Transverse colon (tissue), 4 donors: ENCODE data around the gene PNKD. TPM values are rescaled to one million over a fixed set of nuclear protein-coding genes. Genes with fewer than 3 reads are reported as not detected.
"Not testable (repeated sequence)": the region's sequence is repeated elsewhere in the genome, so short reads cannot be mapped to it uniquely, and the experiment has no call there.

Source experiments
- DNase-seq: peaks from one replicate; pipeline ENCODE4 v3.0.0-alpha.2; 2019
- H3K27ac ChIP-seq, 4 donors: fragments of 200-600 bp; sonication (generic); 2 replicates each; pipeline ENCODE4 v1.5.1; 2016 to 2018; ENCODE audit warnings: inconsistent platforms in 4 of 4
- H3K27me3 ChIP-seq: fragments of 200-600 bp; sonication (generic); 2 replicates; pipeline ENCODE4 v1.5.1; 2017; ENCODE audit warnings: inconsistent platforms
- H3K36me3 ChIP-seq, 4 donors: fragments of 200-600 bp; sonication (generic); 2 replicates each; pipeline ENCODE4 v1.5.1; 2017 to 2019; ENCODE audit warnings: inconsistent platforms in 4 of 4
- H3K4me1 ChIP-seq, 4 donors: fragments of 200-600 bp; sonication (generic); 2 replicates each; pipeline ENCODE4 v1.5.1; 2017 to 2020; ENCODE audit warnings: inconsistent platforms in 4 of 4
- H3K4me3 ChIP-seq, 4 donors: fragments of 200-600 bp; sonication (generic); 1 replicate in 1 of 4; 2 replicates in 3 of 4; pipeline versions ENCODE4 v1.5.1 to v1.6.1; 2017 to 2019; ENCODE audit warnings: inconsistent platforms in 4 of 4
- H3K9me3 ChIP-seq, 2 donors: fragments of 200-600 bp; sonication (generic); 2 replicates each; pipeline ENCODE4 v1.5.1; 2017 to 2019; ENCODE audit warnings: inconsistent platforms in 2 of 2
- CTCF ChIP-seq, 5 experiments: fragments of 200-600 bp in 3 of 5; fragments of 450-650 bp in 2 of 5; sonication (generic) in 3 of 5; IDR thresholded peaks; 1 replicate in 2 of 5; 2 replicates in 3 of 5; pipeline ENCODE4 v1.5.1; 2016 to 2017; ENCODE audit warnings: antibody characterized with exemption in 5 of 5, inconsistent platforms in 3 of 5, mild to moderate bottlenecking in 2 of 5, moderate library complexity in 1 of 5
- EP300 ChIP-seq: sonication (generic); formaldehyde crosslinking; IDR thresholded peaks from one replicate; pipeline ENCODE4 v1.6.1; 2017; ENCODE audit warnings: antibody characterized with exemption, low read depth
- POLR2A ChIP-seq: fragments of 450-650 bp; IDR thresholded peaks from one replicate; pipeline ENCODE4 v1.6.1; 2016; ENCODE audit warnings: antibody characterized with exemption, mild to moderate bottlenecking, moderate library complexity
- POLR2AphosphoS5 ChIP-seq, 3 donors: sonication (generic); formaldehyde crosslinking; IDR thresholded peaks; one replicate each; pipeline ENCODE4 v1.6.1; 2016; ENCODE audit warnings: antibody characterized with exemption in 3 of 3
- WGBS, 2 donors: methylation state at CpG; one replicate each; pipeline ENCODE4 v1.1.5; 2018; ENCODE audit warnings: low coverage in 1 of 2; 5-methylcytosine and 5-hydroxymethylcytosine counted together
- in situ Hi-C, 4 donors: fragments of 200-750 bp; cut with MboI; loops; one replicate each; pipeline versions ENCODE4 v1.15.0 to v1.15.1; 2017; ENCODE audit warnings: low sequenced_read_pairs in 3 of 4, low pct_ligation_motif_present in 1 of 4, low pct_unique_long_range_greater_than_20kb in 1 of 4
- intact Hi-C: fragments of 100-400 bp; cut with DNase I; formaldehyde crosslinking; loops from one replicate; pipeline ENCODE4 v1.15.1; 2023; ENCODE audit warnings: low total_unique reads
- total RNA-seq, 4 donors: library from RNA; depleted of rRNA; stranded (reverse); fragments of >200 nt; gene quantifications; one replicate each; pipeline ENCODE4 v1.1.0, GENCODE V29; 2016

Gene PNKD
- total RNA-seq, 4 donors from 2014 or later, result 14.3 to 111 (median 100) TPM

GRCh38 chr2:218313356-218313755 lies 43.0 kb downstream of the PNKD start:
- H3K27ac ChIP-seq, result no peak overlapping the region
- in situ Hi-C loops, result no loop called here
- intact Hi-C loops, result no loop called here

GRCh38 chr2:218314764-218315163 lies 44.4 kb downstream of the PNKD start:
- in situ Hi-C loops, H3K27me3 ChIP-seq, H3K36me3 ChIP-seq, DNase-seq, H3K27ac ChIP-seq, H3K9me3 ChIP-seq, H3K4me3 ChIP-seq, intact Hi-C loops: not testable (repeated sequence)
- 87 to 96% methylated on average over 4 of the region's 4 CpGs for WGBS, 2 donors
- peaks cover 0 to 39% (median 21%) of the 10 kb centered on the region in 4 donors for H3K4me1 ChIP-seq

More at GRCh38 chr2:218313356-218313755, 43.0 kb downstream of the PNKD start:
- Histone ChIP-seq H3K9me3 (no peaks in the 10 kb centered on the region), H3K27me3 (no peaks in the 10 kb centered on the region), H3K36me3 (no peaks in the 10 kb centered on the region), H3K4me1 (peaks cover 0 to 39% (median 21%) of the 10 kb centered on the region in 4 donors), H3K4me3 (no peak overlapping the region)
- no peak for DNase-seq
- WGBS, 2 donors, result 80 to 89% methylated on average over 1 of the region's 1 CpG
- TF ChIP-seq EP300 (no peak), POLR2AphosphoS5 (IDR thresholded peaks at IDR 0.05) (no peak), POLR2A (no peak), CTCF (IDR thresholded peaks at IDR 0.05) (no peak)

- peaks cover 0 to 38% (median 20%) of the 10 kb centered on the region in 4 donors for H3K4me1 ChIP-seq
- no peaks in the 10 kb centered on the region for H3K9me3 ChIP-seq
- no peak for DNase-seq
- no peak for TF ChIP-seq CTCF (IDR thresholded peaks at IDR 0.05)
- TF ChIP-seq EP300, result no peak
- TF ChIP-seq POLR2A, result no peak
- TF ChIP-seq POLR2AphosphoS5 (IDR thresholded peaks at IDR 0.05), result no peak
- in situ Hi-C loops (no loop called here), intact Hi-C loops (no loop called here)
- H3K36me3 ChIP-seq, result no peaks in the 10 kb centered on the region
- no peak overlapping the region for H3K27ac ChIP-seq
- H3K4me3 ChIP-seq, result no peak overlapping the region
- 81 to 92% methylated on average over 6 to 8 of the region's 8 CpGs for WGBS, 2 donors
- no peaks in the 10 kb centered on the region for H3K27me3 ChIP-seq
Observed at GRCh38 chr2:218315397-218315796, 45.1 kb downstream of the PNKD start.

- WGBS, 2 donors, result 92 to 100% methylated on average over 1 of the region's 1 CpG
- Histone ChIP-seq H3K27me3 (no peaks in the 10 kb centered on the region), H3K27ac (peak overlapping the region in 1 of 4 donors; percentile 48), H3K36me3 (no peaks in the 10 kb centered on the region), H3K9me3 (no peaks in the 10 kb centered on the region), H3K4me3 (no peak overlapping the region), H3K4me1 (peaks cover 0 to 31% (median 15%) of the 10 kb centered on the region in 4 donors)
- in situ Hi-C loops (no loop called here), intact Hi-C loops (no loop called here)
- DNase-seq, result no peak
- no peak for TF ChIP-seq CTCF (IDR thresholded peaks at IDR 0.05)
- no peak for TF ChIP-seq POLR2A
- TF ChIP-seq POLR2AphosphoS5 (IDR thresholded peaks at IDR 0.05), result no peak
- no peak for TF ChIP-seq EP300
Observed at GRCh38 chr2:218317303-218317630, 46.9 kb downstream of the PNKD start.

GRCh38 chr2:218317835-218318234 lies 47.5 kb downstream of the PNKD start:
- in situ Hi-C loops, result no loop called here
- Histone ChIP-seq H3K27me3 (no peaks in the 10 kb centered on the region), H3K4me3 (no peak overlapping the region), H3K27ac (no peak overlapping the region), H3K4me1 (peaks cover 0 to 33% (median 16%) of the 10 kb centered on the region in 4 donors), H3K36me3 (no peaks in the 10 kb centered on the region), H3K9me3 (no peaks in the 10 kb centered on the region)
- no peak for DNase-seq
- 87 to 94% methylated on average over 4 of the region's 4 CpGs for WGBS, 2 donors
- intact Hi-C loops, result no loop called here
- TF ChIP-seq POLR2A (no peak), POLR2AphosphoS5 (IDR thresholded peaks at IDR 0.05) (no peak), EP300 (no peak), CTCF (IDR thresholded peaks at IDR 0.05) (no peak)
